VCaP (cell line): ENCODE results near the gene CDRT4.

Experiments
- H3K27ac ChIP-seq: fragments of 450-650 bp; 2 replicates; pipeline ENCODE4 v1.5.1; 2017
- CTCF ChIP-seq: fragments of 450-650 bp; conservative IDR thresholded peaks from 2 replicates; pipeline ENCODE4 v1.5.1; 2017; ENCODE audit warnings: mild to moderate bottlenecking, moderate library complexity

The CDRT4 gene

GRCh38 chr17:15399443-15399842 is 68.0 kb downstream of the CDRT4 start:
- no peak overlapping the region for H3K27ac ChIP-seq
- no peak for TF ChIP-seq CTCF

GRCh38 chr17:15398736-15399331 is 68.6 kb downstream of the CDRT4 start:
- no peak overlapping the region for H3K27ac ChIP-seq

GRCh38 chr17:15398291-15398690 is 69.1 kb downstream of the CDRT4 start:
- no peak for TF ChIP-seq CTCF
- no peak overlapping the region for H3K27ac ChIP-seq

More at GRCh38 chr17:15398736-15399331, 68.6 kb downstream of the CDRT4 start:
- TF ChIP-seq CTCF: no peak

- no peak for TF ChIP-seq CTCF
- no peak overlapping the region for H3K27ac ChIP-seq
These were observed 69.8 kb downstream of the CDRT4 start for GRCh38 chr17:15397620-15398019.

- TF ChIP-seq CTCF: no peak
- H3K27ac ChIP-seq: no peak overlapping the region
These were observed 72.3 kb downstream of the CDRT4 start for GRCh38 chr17:15395091-15395490.

- TF ChIP-seq CTCF: no peak
- H3K27ac ChIP-seq: no peak overlapping the region
These were observed 74.0 kb downstream of the CDRT4 start for GRCh38 chr17:15393414-15393813.

- H3K27ac ChIP-seq: no peak overlapping the region
- TF ChIP-seq CTCF: no peak
These were observed 75.1 kb downstream of the CDRT4 start for GRCh38 chr17:15392326-15392741.
